ENCODE results near the gene WNT5B. TPM values are rescaled to one million over a fixed set of nuclear protein-coding genes. Genes with fewer than 3 reads are reported as not detected.

The WNT5B gene
- total RNA-seq, 1 experiment from 2014 or later = 33.1 TPM

DNA sequence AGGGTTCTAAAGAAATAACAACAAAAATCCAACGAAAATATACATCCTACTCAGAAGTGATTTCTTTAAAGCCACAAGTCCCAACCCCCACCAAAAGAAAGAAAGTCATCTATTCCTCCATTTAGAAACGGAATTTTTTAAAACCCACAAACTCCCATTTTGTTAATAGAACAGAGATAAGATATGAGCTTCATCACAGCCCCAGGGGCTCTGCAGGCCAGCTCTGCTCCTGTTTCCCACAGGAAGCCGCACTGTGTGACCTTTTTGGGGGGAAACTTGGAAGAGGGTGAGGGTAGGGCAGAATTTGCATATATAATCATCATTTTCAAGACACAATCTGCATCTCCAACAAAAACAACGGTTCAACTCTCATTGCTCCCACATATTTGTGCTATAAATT, 37.5 kb upstream of the WNT5B start:
- Histone ChIP-seq H3K36me3 (ENCODE audit: low read depth) (no peaks in the 10 kb centered on the region), H3K4me3 (peak overlapping the region; percentile 89), H3K79me2 (ENCODE audit: low read depth) (peaks cover 57% of the 10 kb centered on the region), H3K4me2 (peak overlapping the region; percentile 90), H3K4me1 (replicated peaks; ENCODE audit: insufficient read depth) (peaks cover 51% of the 10 kb centered on the region), H4K20me1 (ENCODE audit: insufficient read depth) (peaks cover 49% of the 10 kb centered on the region), H3K9me2 (ENCODE audit: insufficient read depth) (no peaks in the 10 kb centered on the region), H3K27ac (no peak overlapping the region), H3F3A (ENCODE audit: insufficient read depth, low read depth) (peaks cover 30% of the 10 kb centered on the region), H3K27me3 (ENCODE audit: insufficient read depth, low read depth) (no peaks in the 10 kb centered on the region), H2AFZ (no peak overlapping the region), H3K9me3 (ENCODE audit: insufficient read depth, low read depth) (no peaks in the 10 kb centered on the region)
- ChIA-PET POLR2A (ENCODE audit: unreplicated experiment) (interaction anchor here (0.6 kb wide), 3 partner anchors 476 to 1040 kb away, joined by 3 to 4 read pairs (median 3); no protein-coding TSS in a partner anchor), CTCF (no interaction called here)
- no peak for TF ChIP-seq EZH2 (IDR thresholded peaks at IDR 0.05; ENCODE audit: low read depth)
- TF ChIP-seq, protein P1, sequence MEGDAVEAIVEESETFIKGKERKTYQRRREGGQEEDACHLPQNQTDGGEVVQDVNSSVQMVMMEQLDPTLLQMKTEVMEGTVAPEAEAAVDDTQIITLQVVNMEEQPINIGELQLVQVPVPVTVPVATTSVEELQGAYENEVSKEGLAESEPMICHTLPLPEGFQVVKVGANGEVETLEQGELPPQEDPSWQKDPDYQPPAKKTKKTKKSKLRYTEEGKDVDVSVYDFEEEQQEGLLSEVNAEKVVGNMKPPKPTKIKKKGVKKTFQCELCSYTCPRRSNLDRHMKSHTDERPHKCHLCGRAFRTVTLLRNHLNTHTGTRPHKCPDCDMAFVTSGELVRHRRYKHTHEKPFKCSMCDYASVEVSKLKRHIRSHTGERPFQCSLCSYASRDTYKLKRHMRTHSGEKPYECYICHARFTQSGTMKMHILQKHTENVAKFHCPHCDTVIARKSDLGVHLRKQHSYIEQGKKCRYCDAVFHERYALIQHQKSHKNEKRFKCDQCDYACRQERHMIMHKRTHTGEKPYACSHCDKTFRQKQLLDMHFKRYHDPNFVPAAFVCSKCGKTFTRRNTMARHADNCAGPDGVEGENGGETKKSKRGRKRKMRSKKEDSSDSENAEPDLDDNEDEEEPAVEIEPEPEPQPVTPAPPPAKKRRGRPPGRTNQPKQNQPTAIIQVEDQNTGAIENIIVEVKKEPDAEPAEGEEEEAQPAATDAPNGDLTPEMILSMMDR (conservative IDR thresholded peaks at IDR 0.05) = no peak
- intact Hi-C loops (cut with micrococcal nuclease; ENCODE audit: unreplicated experiment) = loop anchor here (5.0 kb wide), 2 partner anchors 839 to 1144 kb away; partner anchors contain the start of gene WNK1
- DNase-seq = no peak
- no TSS peak for BruUV-seq (replicated peaks)

DNA sequence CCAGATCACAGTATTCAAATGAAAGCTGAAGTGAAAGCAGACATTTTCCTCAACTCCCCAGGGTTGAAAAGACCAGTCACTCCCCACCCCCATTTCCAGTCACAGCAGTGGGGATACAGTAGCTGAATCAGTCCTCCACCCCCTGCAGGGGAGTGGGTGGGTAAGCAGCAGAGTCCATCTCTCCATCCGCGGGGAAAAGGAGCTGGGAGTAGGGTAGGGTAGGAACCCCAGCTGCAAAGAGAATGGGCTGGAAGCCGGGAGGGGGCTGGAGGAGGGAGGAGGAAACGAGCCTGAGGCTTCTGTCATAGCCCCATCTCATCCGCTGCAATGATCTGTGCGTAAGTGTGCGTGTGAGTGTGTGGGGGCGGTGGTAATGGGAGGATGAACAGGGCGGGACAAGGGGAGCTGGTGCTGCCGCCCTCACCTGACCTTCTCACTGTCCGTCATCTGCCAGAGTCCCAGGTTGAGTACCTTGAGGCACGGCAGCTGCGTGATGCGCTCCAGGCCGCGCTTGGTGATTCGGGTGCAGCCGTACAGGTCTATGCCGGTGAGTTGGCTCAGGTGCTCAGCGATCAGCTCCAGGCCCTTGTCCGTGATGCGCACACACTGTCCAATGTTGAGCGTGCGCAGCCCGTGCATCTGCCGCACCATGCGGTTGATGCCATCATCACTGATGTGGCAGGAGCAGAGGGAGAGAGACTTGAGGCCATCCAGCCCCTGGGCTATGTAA, 36.4 kb upstream of the WNT5B start:
- peaks cover 28% of the 10 kb centered on the region for H3F3A ChIP-seq (ENCODE audit: insufficient read depth, low read depth)
- peak overlapping the region; percentile 89 for H3K4me3 ChIP-seq
- H2AFZ ChIP-seq = no peak overlapping the region
- H3K4me1 ChIP-seq (replicated peaks; ENCODE audit: insufficient read depth) = peaks cover 51% of the 10 kb centered on the region
- ChIA-PET CTCF (interaction anchor here (1.3 kb wide), 1 partner anchor 474 kb away, joined by 7 read pairs; no protein-coding TSS in a partner anchor), POLR2A (ENCODE audit: unreplicated experiment) (interaction anchor here (0.5 to 0.7 kb wide), 3 partner anchors 184 to 663 kb away, joined by 3 to 5 read pairs (median 5); no protein-coding TSS in a partner anchor)
- DNase-seq = peak in 1 of 2 experiments; percentile 28
- H3K79me2 ChIP-seq (ENCODE audit: low read depth) = peaks cover 57% of the 10 kb centered on the region
- H3K4me2 ChIP-seq = peak overlapping the region; percentile 90
- no peak overlapping the region for H3K27ac ChIP-seq
- no peaks in the 10 kb centered on the region for H3K9me3 ChIP-seq (ENCODE audit: insufficient read depth, low read depth)
- H3K9me2 ChIP-seq (ENCODE audit: insufficient read depth) = no peaks in the 10 kb centered on the region
- TSS peak; percentile 35 for BruUV-seq (replicated peaks)
- intact Hi-C loops (cut with micrococcal nuclease; ENCODE audit: unreplicated experiment) = loop anchor here (5.0 kb wide), 2 partner anchors 840 to 1145 kb away; partner anchors contain the start of gene WNK1
- peaks cover 46% of the 10 kb centered on the region for H4K20me1 ChIP-seq (ENCODE audit: insufficient read depth)
- TF ChIP-seq, protein P1 (conservative IDR thresholded peaks at IDR 0.05) = no peak
- no peak for TF ChIP-seq EZH2 (IDR thresholded peaks at IDR 0.05; ENCODE audit: low read depth)
- H3K27me3 ChIP-seq (ENCODE audit: insufficient read depth, low read depth) = no peaks in the 10 kb centered on the region
- H3K36me3 ChIP-seq (ENCODE audit: low read depth) = no peaks in the 10 kb centered on the region

DNA sequence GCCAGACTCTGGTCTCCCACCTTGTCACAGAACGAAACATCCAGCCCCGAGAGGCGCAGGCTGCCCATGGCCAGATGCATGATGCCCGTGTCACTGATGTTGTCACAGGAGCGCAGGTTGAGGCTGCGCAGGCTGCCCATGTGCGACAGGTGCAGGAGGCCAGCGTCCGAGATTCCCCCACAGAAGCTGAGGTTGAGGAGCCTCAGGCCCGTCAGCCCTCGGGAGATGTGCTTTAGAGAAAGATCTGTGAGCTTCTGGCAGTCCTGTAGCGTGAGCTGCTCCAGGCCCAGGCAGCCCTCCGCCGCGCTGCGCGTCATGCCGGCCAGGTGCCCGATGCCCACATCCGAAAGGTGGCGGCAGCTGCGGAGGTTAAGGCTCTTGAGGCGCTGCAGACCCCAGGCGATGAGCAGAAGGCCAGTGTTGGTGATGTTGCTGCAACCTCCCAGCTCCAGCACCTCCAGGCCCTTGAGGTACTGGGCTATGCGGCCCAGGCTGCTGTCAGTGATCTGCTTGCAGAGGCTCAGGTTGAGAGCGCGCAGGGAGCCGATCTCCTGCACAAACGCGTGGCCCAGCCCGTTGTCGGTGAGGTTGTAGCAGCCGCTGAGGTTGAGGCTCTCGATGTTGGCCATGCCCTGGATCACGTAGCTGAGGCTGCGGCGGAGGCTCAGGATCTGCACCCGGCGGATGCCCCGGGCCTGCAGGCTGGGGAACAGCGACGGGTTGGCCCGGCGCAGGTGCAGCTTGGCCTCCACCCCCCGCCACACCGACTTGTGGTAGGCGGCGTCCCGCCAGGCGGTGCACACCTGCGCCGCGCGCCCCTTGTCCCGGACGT, 35.6 kb upstream of the WNT5B start:
- POLR2A ChIA-PET (ENCODE audit: unreplicated experiment) = interaction anchor here (0.7 kb wide), 1 partner anchor 578 kb away, joined by 3 read pairs; no protein-coding TSS in a partner anchor
- CTCF ChIA-PET = interaction anchor here (1.3 kb wide), 1 partner anchor 475 kb away, joined by 7 read pairs; no protein-coding TSS in a partner anchor
- no TSS peak for BruUV-seq (replicated peaks)
- Histone ChIP-seq H3K4me1 (replicated peaks; ENCODE audit: insufficient read depth) (peaks cover 47% of the 10 kb centered on the region), H3K9me3 (ENCODE audit: insufficient read depth, low read depth) (no peaks in the 10 kb centered on the region), H3K27me3 (ENCODE audit: insufficient read depth, low read depth) (no peaks in the 10 kb centered on the region), H3K79me2 (ENCODE audit: low read depth) (peaks cover 49% of the 10 kb centered on the region), H3K27ac (0 out of 2 replicates have a peak overlapping the region, but pooled peaks have one; percentile 20), H3K4me2 (peak overlapping the region; percentile 90), H2AFZ (peak overlapping the region; percentile 90), H3F3A (ENCODE audit: insufficient read depth, low read depth) (peaks cover 25% of the 10 kb centered on the region), H3K9me2 (ENCODE audit: insufficient read depth) (no peaks in the 10 kb centered on the region), H3K4me3 (peak overlapping the region; percentile 89), H4K20me1 (ENCODE audit: insufficient read depth) (peaks cover 40% of the 10 kb centered on the region), H3K36me3 (ENCODE audit: low read depth) (no peaks in the 10 kb centered on the region)
- intact Hi-C loops (cut with micrococcal nuclease; ENCODE audit: unreplicated experiment) = loop anchor here (5.0 kb wide), 2 partner anchors 841 to 1146 kb away; partner anchors contain the start of gene WNK1
- DNase-seq = peak; percentile 49 to 65
- TF ChIP-seq, protein P1 (conservative IDR thresholded peaks at IDR 0.05) = no peak
- no peak for TF ChIP-seq EZH2 (IDR thresholded peaks at IDR 0.05; ENCODE audit: low read depth)
